HepG2 (cell line): Measurements from ENCODE around the gene TBC1D16. TPM values are rescaled to one million over a fixed set of nuclear protein-coding genes. Genes with fewer than 3 reads are reported as not detected.
A peak's percentile ranks its signal among the peaks of the same experiment; 100 is the strongest.

Experiments
- DNMT3B ChIP-seq: conservative IDR thresholded peaks from 2 replicates; pipeline ENCODE4 v1.6.1; 2016; ENCODE audit warnings: missing biosample characterization, control low read depth
- EEA1 ChIP-seq: sonication (generic); formaldehyde crosslinking; IDR thresholded peaks from 2 replicates; pipeline ENCODE4 v1.5.1; 2020; ENCODE audit warnings: mild to moderate bottlenecking, missing genetic modification reagents, borderline replicate concordance
- MIER3 ChIP-seq: IDR thresholded peaks from 2 replicates; pipeline ENCODE4 v1.6.1; 2016; ENCODE audit warnings: missing compliant biosample characterization, borderline replicate concordance
- NR3C1 ChIP-seq: sonication (generic); formaldehyde crosslinking; IDR thresholded peaks from 2 replicates; pipeline ENCODE4 v1.4.0; 2020; ENCODE audit warnings: missing genetic modification reagents
- PAWR ChIP-seq: sonication (generic); formaldehyde crosslinking; IDR thresholded peaks from 2 replicates; pipeline ENCODE4 v1.4.0; 2020; ENCODE audit warnings: missing genetic modification reagents, mild to moderate bottlenecking, borderline replicate concordance
- RORA ChIP-seq: sonication (generic); formaldehyde crosslinking; IDR thresholded peaks from 2 replicates; pipeline ENCODE4 v1.5.0; 2020; ENCODE audit warnings: mild to moderate bottlenecking, missing genetic modification reagents, moderate library complexity
- RXRA ChIP-seq: sonication (generic); formaldehyde crosslinking; IDR thresholded peaks from 2 replicates; pipeline ENCODE4 v1.5.1; 2020; ENCODE audit warnings: missing genetic modification reagents
- SNAPC2 ChIP-seq: sonication (generic); formaldehyde crosslinking; IDR thresholded peaks from 2 replicates; pipeline ENCODE4 v1.8.1; 2022; ENCODE audit warnings: mild to moderate bottlenecking, missing genetic modification reagents
- TCF7 ChIP-seq: sonication (generic); IDR thresholded peaks from 2 replicates; pipeline ENCODE4 v1.6.1; 2016; ENCODE audit warnings: antibody characterized with exemption, low read depth
- ZNF446 ChIP-seq: sonication (generic); formaldehyde crosslinking; IDR thresholded peaks from 2 replicates; pipeline ENCODE4 v1.5.0; 2020; ENCODE audit warnings: mild to moderate bottlenecking, missing genetic modification reagents
- ZNF589 ChIP-seq: sonication (generic); formaldehyde crosslinking; conservative IDR thresholded peaks from 2 replicates; pipeline ENCODE4 v1.8.0; 2022; ENCODE audit warnings: mild to moderate bottlenecking, moderate library complexity, missing genetic modification reagents
- ZSCAN25 ChIP-seq: sonication (generic); formaldehyde crosslinking; IDR thresholded peaks from 2 replicates; pipeline ENCODE4 v1.8.0; 2022; ENCODE audit warnings: mild to moderate bottlenecking, missing genetic modification reagents
- polyA plus RNA-seq, 8 experiments: library from polyadenylated mRNA; depleted of rRNA in 3 of 8; stranded (reverse) in 7 of 8; unstranded in 1 of 8; fragments of >200 nt; fragmentation: Illumina TruSeq in 4 of 8; extraction: Trizol in 4 of 8; gene quantifications; 2 replicates each; pipeline versions ENCODE4 v1.2.1 to v1.2.3, GENCODE V29; 2011 to 2016; ENCODE audit warnings: low read depth in 4 of 8, missing spikeins in 1 of 8, mixed read lengths in 1 of 8; ENCODE audit not compliant: insufficient read depth in 1 of 8
- total RNA-seq, 5 experiments: library from RNA; depleted of rRNA; stranded (reverse); fragments of >200 nt; fragmentation: Illumina TruSeq; extraction: Trizol; gene quantifications; 2 replicates each; pipeline ENCODE4 v1.2.3, GENCODE V29; 2016; ENCODE audit warnings: low read depth in 1 of 5
- TF ChIP-seq, protein P1 (sequence below): sonication (generic); formaldehyde crosslinking; IDR thresholded peaks from 2 replicates; pipeline ENCODE4 v1.4.0; 2020; ENCODE audit warnings: missing genetic modification reagents, borderline replicate concordance
- TF ChIP-seq, protein P2 (sequence below): sonication (generic); formaldehyde crosslinking; IDR thresholded peaks from 2 replicates; pipeline ENCODE4 v1.5.1; 2020; ENCODE audit warnings: mild to moderate bottlenecking, missing genetic modification reagents
- TF ChIP-seq, protein P3 (sequence below): sonication (generic); formaldehyde crosslinking; IDR thresholded peaks from 2 replicates; pipeline ENCODE4 v1.5.1; 2020; ENCODE audit warnings: missing genetic modification reagents, mild to moderate bottlenecking, borderline replicate concordance
- TF ChIP-seq, protein P4 (sequence below): sonication (generic); formaldehyde crosslinking; conservative IDR thresholded peaks from 2 replicates; pipeline ENCODE4 v1.8.0; 2022; ENCODE audit warnings: missing genetic modification reagents
- TF ChIP-seq, protein P5 (sequence below): sonication (generic); formaldehyde crosslinking; IDR thresholded peaks from 2 replicates; pipeline ENCODE4 v1.5.0; 2020; ENCODE audit warnings: missing genetic modification reagents

The TBC1D16 gene
- total and polyA plus RNA-seq, 2 of the 13 experiments (the other 11 are each of a cell fraction or from before 2014, with no cell fraction given) = 14.9 to 24.9 TPM

DNA sequence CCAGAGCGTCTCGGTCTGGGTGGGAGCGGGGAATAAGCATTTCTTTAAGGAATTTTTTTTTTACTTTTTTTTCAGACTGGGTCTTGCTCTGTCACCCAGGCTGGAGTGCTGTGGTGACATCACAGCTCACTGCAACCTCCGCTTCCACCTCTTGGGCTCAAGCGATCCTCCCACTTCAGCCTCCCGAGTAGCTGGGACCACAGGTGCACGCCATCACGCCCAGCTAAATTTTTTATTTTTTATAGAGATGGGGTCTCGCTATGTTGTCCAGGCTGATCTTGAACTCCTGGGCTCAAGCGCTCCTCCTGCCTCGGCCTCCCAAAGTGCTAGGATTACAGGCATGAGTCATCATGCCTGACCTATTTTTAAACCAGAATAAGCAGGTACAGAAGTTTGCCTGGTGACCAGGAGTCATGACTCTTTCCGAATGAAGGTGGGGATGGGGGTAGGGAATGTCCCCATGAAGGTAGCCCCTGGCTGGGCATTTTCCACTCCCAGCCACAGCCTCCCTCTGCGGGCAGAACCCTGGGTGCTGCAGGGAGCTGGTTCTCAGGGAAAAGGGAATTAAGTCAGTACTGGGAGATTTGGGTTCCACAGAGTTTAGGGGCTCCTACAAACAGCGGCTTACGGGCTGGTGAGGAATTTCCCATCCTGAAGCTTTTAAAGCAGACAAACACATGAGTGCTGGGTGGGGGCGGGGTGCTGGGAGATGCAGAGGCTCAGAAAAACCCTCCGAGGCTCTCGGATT is 48.3 kb downstream of the TBC1D16 start (continued):
- TF ChIP-seq, protein P1, sequence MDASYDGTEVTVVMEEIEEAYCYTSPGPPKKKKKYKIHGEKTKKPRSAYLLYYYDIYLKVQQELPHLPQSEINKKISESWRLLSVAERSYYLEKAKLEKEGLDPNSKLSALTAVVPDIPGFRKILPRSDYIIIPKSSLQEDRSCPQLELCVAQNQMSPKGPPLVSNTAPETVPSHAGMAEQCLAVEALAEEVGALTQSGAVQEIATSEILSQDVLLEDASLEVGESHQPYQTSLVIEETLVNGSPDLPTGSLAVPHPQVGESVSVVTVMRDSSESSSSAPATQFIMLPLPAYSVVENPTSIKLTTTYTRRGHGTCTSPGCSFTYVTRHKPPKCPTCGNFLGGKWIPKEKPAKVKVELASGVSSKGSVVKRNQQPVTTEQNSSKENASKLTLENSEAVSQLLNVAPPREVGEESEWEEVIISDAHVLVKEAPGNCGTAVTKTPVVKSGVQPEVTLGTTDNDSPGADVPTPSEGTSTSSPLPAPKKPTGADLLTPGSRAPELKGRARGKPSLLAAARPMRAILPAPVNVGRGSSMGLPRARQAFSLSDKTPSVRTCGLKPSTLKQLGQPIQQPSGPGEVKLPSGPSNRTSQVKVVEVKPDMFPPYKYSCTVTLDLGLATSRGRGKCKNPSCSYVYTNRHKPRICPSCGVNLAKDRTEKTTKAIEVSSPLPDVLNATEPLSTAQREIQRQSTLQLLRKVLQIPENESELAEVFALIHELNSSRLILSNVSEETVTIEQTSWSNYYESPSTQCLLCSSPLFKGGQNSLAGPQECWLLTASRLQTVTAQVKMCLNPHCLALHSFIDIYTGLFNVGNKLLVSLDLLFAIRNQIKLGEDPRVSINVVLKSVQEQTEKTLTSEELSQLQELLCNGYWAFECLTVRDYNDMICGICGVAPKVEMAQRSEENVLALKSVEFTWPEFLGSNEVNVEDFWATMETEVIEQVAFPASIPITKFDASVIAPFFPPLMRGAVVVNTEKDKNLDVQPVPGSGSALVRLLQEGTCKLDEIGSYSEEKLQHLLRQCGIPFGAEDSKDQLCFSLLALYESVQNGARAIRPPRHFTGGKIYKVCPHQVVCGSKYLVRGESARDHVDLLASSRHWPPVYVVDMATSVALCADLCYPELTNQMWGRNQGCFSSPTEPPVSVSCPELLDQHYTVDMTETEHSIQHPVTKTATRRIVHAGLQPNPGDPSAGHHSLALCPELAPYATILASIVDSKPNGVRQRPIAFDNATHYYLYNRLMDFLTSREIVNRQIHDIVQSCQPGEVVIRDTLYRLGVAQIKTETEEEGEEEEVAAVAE (CRISPR knock-in tag) = no peak
- TF ChIP-seq, protein P2, sequence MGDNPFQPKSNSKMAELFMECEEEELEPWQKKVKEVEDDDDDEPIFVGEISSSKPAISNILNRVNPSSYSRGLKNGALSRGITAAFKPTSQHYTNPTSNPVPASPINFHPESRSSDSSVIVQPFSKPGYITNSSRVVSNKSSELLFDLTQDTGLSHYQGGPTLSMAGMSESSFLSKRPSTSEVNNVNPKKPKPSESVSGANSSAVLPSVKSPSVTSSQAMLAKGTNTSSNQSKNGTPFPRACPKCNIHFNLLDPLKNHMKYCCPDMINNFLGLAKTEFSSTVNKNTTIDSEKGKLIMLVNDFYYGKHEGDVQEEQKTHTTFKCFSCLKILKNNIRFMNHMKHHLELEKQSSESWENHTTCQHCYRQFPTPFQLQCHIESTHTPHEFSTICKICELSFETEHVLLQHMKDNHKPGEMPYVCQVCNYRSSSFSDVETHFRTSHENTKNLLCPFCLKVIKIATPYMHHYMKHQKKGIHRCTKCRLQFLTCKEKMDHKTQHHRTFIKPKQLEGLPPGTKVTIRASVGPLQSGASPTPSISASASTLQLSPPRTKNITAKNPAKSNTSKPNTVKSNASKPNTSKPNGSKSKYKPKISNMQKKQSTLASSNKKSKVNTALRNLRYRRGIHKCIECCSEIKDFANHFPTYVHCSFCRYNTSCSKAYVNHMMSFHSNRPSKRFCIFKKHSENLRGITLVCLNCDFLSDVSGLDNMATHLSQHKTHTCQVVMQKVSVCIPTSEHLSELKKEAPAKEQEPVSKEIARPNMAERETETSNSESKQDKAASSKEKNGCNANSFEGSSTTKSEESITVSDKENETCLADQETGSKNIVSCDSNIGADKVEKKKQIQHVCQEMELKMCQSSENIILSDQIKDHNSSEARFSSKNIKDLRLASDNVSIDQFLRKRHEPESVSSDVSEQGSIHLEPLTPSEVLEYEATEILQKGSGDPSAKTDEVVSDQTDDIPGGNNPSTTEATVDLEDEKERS (CRISPR knock-in tag) = 0 out of 2 replicates have a peak, but pooled peaks have one; percentile 22
- no peak for TF ChIP-seq ZNF446 (CRISPR knock-in tag)
- no peak for TF ChIP-seq PAWR (CRISPR knock-in tag)
- TF ChIP-seq DNMT3B = no peak
- TF ChIP-seq, protein P3, sequence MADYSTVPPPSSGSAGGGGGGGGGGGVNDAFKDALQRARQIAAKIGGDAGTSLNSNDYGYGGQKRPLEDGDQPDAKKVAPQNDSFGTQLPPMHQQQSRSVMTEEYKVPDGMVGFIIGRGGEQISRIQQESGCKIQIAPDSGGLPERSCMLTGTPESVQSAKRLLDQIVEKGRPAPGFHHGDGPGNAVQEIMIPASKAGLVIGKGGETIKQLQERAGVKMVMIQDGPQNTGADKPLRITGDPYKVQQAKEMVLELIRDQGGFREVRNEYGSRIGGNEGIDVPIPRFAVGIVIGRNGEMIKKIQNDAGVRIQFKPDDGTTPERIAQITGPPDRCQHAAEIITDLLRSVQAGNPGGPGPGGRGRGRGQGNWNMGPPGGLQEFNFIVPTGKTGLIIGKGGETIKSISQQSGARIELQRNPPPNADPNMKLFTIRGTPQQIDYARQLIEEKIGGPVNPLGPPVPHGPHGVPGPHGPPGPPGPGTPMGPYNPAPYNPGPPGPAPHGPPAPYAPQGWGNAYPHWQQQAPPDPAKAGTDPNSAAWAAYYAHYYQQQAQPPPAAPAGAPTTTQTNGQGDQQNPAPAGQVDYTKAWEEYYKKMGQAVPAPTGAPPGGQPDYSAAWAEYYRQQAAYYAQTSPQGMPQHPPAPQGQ (CRISPR knock-in tag) = no peak
- TF ChIP-seq MIER3 (CRISPR knock-in tag) = no peak; the same call in 1 of the 2 replicates
- TF ChIP-seq RORA (CRISPR knock-in tag) = peak; percentile 66; the same call in 1 of the 2 replicates
- TF ChIP-seq NR3C1 (CRISPR knock-in tag) = no peak
- TF ChIP-seq SNAPC2 (CRISPR knock-in tag) = no peak
- TF ChIP-seq, protein P4, sequence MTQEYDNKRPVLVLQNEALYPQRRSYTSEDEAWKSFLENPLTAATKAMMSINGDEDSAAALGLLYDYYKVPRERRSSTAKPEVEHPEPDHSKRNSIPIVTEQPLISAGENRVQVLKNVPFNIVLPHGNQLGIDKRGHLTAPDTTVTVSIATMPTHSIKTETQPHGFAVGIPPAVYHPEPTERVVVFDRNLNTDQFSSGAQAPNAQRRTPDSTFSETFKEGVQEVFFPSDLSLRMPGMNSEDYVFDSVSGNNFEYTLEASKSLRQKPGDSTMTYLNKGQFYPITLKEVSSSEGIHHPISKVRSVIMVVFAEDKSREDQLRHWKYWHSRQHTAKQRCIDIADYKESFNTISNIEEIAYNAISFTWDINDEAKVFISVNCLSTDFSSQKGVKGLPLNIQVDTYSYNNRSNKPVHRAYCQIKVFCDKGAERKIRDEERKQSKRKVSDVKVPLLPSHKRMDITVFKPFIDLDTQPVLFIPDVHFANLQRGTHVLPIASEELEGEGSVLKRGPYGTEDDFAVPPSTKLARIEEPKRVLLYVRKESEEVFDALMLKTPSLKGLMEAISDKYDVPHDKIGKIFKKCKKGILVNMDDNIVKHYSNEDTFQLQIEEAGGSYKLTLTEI (CRISPR knock-in tag) = no peak
- TF ChIP-seq TCF7 = no peak
- no peak for TF ChIP-seq EEA1 (CRISPR knock-in tag)
- TF ChIP-seq ZSCAN25 = no peak
- TF ChIP-seq ZNF589 = no peak
- TF ChIP-seq, protein P5, sequence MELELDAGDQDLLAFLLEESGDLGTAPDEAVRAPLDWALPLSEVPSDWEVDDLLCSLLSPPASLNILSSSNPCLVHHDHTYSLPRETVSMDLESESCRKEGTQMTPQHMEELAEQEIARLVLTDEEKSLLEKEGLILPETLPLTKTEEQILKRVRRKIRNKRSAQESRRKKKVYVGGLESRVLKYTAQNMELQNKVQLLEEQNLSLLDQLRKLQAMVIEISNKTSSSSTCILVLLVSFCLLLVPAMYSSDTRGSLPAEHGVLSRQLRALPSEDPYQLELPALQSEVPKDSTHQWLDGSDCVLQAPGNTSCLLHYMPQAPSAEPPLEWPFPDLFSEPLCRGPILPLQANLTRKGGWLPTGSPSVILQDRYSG (CRISPR knock-in tag) = 0 out of 2 replicates have a peak, but pooled peaks have one; percentile 10
- TF ChIP-seq RXRA (CRISPR knock-in tag) = no peak; the same call in 1 of the 2 replicates
